Osteoblast (primary cell): ENCODE results near the gene BCCIP. TPM values are rescaled to one million over a fixed set of nuclear protein-coding genes. Genes with fewer than 3 reads are reported as not detected.

Experiments used
- DNase-seq: peaks from one replicate; pipeline ENCODE4 v3.0.0; 2011; ENCODE audit warnings: low spot score, mixed read lengths; ENCODE audit not compliant: insufficient read length; ENCODE audit errors: missing footprints
- H2AFZ ChIP-seq: 2 replicates; pipeline ENCODE4 v1.6.0; 2011; ENCODE audit warnings: mild to moderate bottlenecking, low read length
- H3K27ac ChIP-seq: 2 replicates; pipeline ENCODE4 v1.5.1; 2011; ENCODE audit warnings: mild to moderate bottlenecking, low read depth, low read length, moderate library complexity
- H3K27me3 ChIP-seq: 2 replicates; pipeline ENCODE4 v1.6.0; 2012; ENCODE audit warnings: mild to moderate bottlenecking, control low read depth, inconsistent platforms, low read length, moderate library complexity; ENCODE audit not compliant: insufficient read depth
- H3K36me3 ChIP-seq: 2 replicates; pipeline ENCODE4 v1.5.1; 2011; ENCODE audit warnings: mild to moderate bottlenecking, low read length, control low read depth, moderate library complexity; ENCODE audit not compliant: insufficient read depth
- H3K4me1 ChIP-seq: 2 replicates; pipeline ENCODE4 v1.5.1; 2011; ENCODE audit warnings: mild to moderate bottlenecking, low read length, control low read depth, moderate library complexity; ENCODE audit not compliant: insufficient read depth
- H3K4me2 ChIP-seq: 2 replicates; pipeline ENCODE4 v1.6.0; 2011; ENCODE audit warnings: mild to moderate bottlenecking, low read length; ENCODE audit not compliant: insufficient read depth
- H3K4me3 ChIP-seq: fragments of 200-600 bp; sonication (generic); 3 replicates; pipeline ENCODE4 v1.5.1; 2012; ENCODE audit warnings: mild to moderate bottlenecking, low read length, inconsistent platforms; ENCODE audit not compliant: insufficient read depth
- H3K79me2 ChIP-seq: 2 replicates; pipeline ENCODE4 v1.6.0; 2012; ENCODE audit warnings: mild to moderate bottlenecking, low read length, control low read depth, inconsistent platforms; ENCODE audit not compliant: insufficient read depth
- H3K9me3 ChIP-seq: 2 replicates; pipeline ENCODE4 v1.5.1; 2011; ENCODE audit warnings: low read depth, low read length, control low read depth
- H4K20me1 ChIP-seq: 2 replicates; pipeline ENCODE4 v1.6.0; 2012; ENCODE audit warnings: mild to moderate bottlenecking, low read length, control low read depth; ENCODE audit not compliant: insufficient read depth
- total RNA-seq: library from RNA; depleted of rRNA; stranded (reverse); fragments of >200 nt; gene quantifications from 2 replicates; pipeline ENCODE4 v1.2.3, GENCODE V29; 2012
- TF ChIP-seq, protein P1 (sequence below): IDR thresholded peaks from 2 replicates; pipeline ENCODE4 v1.5.1; 2011; ENCODE audit warnings: mild to moderate bottlenecking, low read depth, low read length, moderate library complexity; ENCODE audit errors: extremely low read depth

Gene BCCIP
- total RNA-seq, 1 donor: 26.8 TPM

DNA sequence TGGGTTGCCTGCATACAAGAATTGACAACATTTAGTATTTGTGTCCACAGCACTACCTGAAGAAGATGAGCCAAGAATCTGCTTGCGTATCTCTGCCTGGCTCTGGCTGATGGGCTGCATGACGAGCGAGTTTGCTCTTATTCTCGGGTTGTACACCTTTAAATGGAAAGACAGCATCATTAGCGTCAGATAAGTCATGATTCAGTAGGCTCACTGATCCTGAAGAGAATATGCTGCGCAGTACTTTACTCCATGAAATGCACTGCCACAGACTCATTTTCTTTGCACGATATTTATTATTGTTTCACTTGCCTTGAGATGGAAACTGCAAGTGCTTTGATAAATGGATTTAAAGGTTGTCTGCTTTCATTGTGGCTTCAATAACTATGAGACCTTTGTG, 29.1 kb downstream of the BCCIP start:
- H3K27ac ChIP-seq: no peak overlapping the region
- TF ChIP-seq, protein P1, sequence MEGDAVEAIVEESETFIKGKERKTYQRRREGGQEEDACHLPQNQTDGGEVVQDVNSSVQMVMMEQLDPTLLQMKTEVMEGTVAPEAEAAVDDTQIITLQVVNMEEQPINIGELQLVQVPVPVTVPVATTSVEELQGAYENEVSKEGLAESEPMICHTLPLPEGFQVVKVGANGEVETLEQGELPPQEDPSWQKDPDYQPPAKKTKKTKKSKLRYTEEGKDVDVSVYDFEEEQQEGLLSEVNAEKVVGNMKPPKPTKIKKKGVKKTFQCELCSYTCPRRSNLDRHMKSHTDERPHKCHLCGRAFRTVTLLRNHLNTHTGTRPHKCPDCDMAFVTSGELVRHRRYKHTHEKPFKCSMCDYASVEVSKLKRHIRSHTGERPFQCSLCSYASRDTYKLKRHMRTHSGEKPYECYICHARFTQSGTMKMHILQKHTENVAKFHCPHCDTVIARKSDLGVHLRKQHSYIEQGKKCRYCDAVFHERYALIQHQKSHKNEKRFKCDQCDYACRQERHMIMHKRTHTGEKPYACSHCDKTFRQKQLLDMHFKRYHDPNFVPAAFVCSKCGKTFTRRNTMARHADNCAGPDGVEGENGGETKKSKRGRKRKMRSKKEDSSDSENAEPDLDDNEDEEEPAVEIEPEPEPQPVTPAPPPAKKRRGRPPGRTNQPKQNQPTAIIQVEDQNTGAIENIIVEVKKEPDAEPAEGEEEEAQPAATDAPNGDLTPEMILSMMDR: no peak
- H3K9me3 ChIP-seq: no peaks in the 10 kb centered on the region
- no peak overlapping the region for H2AFZ ChIP-seq
- H3K79me2 ChIP-seq: no peaks in the 10 kb centered on the region
- no peak overlapping the region for H3K4me2 ChIP-seq
- no peaks in the 10 kb centered on the region for H3K4me1 ChIP-seq
- H3K4me3 ChIP-seq: no peak overlapping the region
- H3K36me3 ChIP-seq: peaks cover 52% of the 10 kb centered on the region
- no peaks in the 10 kb centered on the region for H4K20me1 ChIP-seq
- DNase-seq: no peak
- no peaks in the 10 kb centered on the region for H3K27me3 ChIP-seq

DNA sequence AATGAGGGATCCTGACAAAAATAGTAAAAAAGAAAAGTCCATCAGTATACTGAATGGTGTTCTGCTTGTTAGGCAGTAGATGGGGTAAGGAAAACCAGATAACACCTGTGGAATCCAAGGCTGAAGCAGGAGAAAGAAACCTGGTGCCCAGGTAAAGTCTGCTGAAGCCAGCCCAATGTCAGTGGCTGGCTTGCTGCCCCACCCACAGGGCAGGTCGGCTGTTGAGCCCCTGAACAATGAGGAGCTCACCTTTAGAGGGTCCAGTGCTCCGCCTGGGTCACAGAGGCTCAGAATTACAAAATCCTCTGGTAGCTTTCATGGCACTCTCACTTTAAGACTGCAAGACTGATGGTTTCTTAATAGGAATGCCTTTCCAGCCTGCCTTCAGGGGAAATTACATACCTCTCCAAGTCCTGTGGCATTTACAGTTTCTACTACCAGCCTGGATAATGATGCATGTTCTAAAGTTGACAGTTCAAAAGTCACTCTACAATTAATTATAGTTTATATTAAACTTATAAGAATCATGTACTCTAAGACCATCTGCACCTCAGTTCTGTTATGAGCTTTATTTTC, 33.9 kb downstream of the BCCIP start:
- Histone ChIP-seq H3K27me3 (no peaks in the 10 kb centered on the region), H4K20me1 (no peaks in the 10 kb centered on the region), H2AFZ (no peak overlapping the region), H3K4me3 (no peak overlapping the region), H3K4me2 (no peak overlapping the region), H3K4me1 (no peaks in the 10 kb centered on the region), H3K79me2 (no peaks in the 10 kb centered on the region), H3K9me3 (no peaks in the 10 kb centered on the region), H3K27ac (no peak overlapping the region), H3K36me3 (peaks cover 36% of the 10 kb centered on the region)
- no peak for DNase-seq
- TF ChIP-seq, protein P1: no peak

DNA sequence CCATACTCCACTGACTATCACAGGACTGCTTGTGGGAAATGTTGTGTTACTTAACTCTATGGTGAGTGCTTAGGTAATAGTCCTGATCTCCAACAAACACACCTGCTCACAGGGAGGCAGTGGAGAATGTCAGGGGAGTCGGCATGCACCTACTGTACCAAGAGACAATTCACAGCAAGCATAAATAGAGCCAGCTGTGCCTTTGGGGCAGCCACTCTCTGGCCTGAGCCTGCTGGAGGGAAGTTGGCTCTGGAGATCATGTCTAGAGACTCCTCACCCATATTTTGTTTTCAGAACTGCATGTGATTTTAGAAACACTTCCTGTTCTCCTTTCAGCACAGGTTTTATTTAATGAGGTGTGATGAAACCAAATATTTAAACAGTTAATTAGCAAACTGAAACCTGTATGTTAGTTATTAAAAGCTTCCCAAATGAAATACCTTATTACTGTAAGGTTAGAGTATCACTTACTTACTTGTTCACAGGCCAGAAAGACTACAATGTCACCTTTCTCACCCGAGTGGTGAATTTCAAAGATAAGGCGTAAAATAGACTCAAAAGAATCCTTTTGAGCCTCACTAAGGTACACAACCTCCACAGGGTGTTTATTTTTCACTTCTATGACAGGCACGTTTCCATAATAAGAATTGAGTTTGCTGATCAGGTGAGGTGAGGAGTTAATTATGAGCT, 35.9 kb downstream of the BCCIP start:
- Histone ChIP-seq H3K27me3 (no peaks in the 10 kb centered on the region), H3K79me2 (no peaks in the 10 kb centered on the region), H3K27ac (no peak overlapping the region), H3K4me2 (no peak overlapping the region), H4K20me1 (no peaks in the 10 kb centered on the region), H3K9me3 (no peaks in the 10 kb centered on the region), H3K36me3 (peaks cover 28% of the 10 kb centered on the region), H2AFZ (no peak overlapping the region), H3K4me3 (no peak overlapping the region), H3K4me1 (no peaks in the 10 kb centered on the region)
- TF ChIP-seq, protein P1: no peak
- no peak for DNase-seq

DNA sequence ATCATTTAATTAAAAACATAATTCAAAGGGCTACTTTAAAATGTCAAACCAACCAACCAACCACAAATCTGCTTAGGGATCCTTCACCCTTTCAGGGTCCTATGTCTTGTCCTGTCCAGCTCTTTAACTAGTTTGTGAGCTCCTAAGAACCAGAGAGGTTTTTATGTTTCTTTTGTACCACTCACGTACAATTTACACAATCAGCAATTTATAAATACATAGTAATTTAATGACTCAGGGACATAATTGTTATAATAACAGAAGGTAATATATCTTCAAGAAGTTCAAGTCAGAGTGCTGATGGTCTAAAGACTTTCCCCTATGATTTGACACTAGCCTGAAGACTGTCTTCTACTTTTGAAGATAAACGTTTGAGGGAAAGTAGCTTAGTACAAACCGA, 41.8 kb downstream of the BCCIP start:
- Histone ChIP-seq H3K79me2 (no peaks in the 10 kb centered on the region), H3K27ac (no peak overlapping the region), H3K4me3 (no peak overlapping the region), H3K9me3 (no peaks in the 10 kb centered on the region), H3K4me2 (no peak overlapping the region), H3K27me3 (no peaks in the 10 kb centered on the region), H3K36me3 (peaks cover 19% of the 10 kb centered on the region), H2AFZ (no peak overlapping the region), H3K4me1 (no peaks in the 10 kb centered on the region), H4K20me1 (peaks cover 3% of the 10 kb centered on the region)
- TF ChIP-seq, protein P1: no peak
- no peak for DNase-seq
